Ovary (tissue), 3 donors: ENCODE data around the gene PWP2.
"Not testable (repeated sequence)": the region's sequence is repeated elsewhere in the genome, so short reads cannot be mapped to it uniquely, and the experiment has no call there.

ENCODE experiments used
- EP300 ChIP-seq: sonication (generic); formaldehyde crosslinking; IDR thresholded peaks from one replicate; pipeline ENCODE4 v1.6.1; 2017; ENCODE audit warnings: antibody characterized with exemption
- POLR2A ChIP-seq: fragments of 450-650 bp; IDR thresholded peaks from one replicate; pipeline ENCODE4 v1.6.1; 2017; ENCODE audit warnings: antibody characterized with exemption, mild to moderate bottlenecking, moderate library complexity
- TF ChIP-seq, protein P1 (sequence below), 3 donors: fragments of 450-650 bp in 2 of 3; fragments of 200-600 bp in 1 of 3; IDR thresholded peaks; one replicate each; pipeline versions ENCODE4 v1.5.1 to v1.8.0; 2016 to 2022; ENCODE audit warnings: antibody characterized with exemption in 3 of 3, mild to moderate bottlenecking in 1 of 3
- donor health status: DM: no; HTN: no; CAD: no.

DNA sequence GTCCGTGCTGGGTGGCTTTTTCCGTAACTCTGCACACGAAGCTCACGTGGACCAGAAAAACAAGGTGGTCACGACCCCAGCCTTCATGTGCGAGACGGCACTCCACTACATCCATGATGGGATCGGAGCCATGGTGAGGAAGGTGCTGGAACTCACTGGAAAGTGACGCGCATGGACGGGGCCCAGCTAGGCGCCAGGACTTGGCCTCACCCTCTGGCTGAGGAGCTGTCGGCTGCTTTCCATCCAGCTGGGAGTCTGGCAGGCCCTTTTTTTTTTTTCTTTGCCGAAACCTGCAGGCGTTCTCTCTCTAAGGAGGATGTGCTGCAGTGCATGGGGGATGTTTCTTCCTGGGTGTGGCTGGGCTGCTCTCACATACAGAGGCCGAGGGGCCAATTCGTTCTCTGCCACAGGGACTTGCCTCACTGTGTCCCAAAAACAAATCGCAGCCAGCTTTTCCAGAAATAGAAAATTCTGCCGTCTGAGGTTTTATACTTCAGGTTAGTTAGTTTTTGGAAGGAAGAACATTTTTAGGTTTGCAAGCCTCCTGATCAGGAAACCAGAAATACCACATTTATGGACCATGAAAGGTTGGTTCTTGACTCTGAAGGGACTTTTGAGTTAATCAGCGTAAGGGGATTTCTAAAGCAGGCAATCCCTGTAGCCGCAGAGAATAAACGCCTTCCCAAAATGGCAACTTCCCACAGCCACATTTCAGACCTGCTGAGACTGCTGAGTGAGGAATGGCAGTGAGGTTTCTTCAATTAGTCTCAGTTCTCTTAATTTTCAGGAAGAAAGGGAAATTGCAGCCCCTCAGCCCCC is 37.8 kb downstream of the PWP2 start:
- TF ChIP-seq, protein P1, sequence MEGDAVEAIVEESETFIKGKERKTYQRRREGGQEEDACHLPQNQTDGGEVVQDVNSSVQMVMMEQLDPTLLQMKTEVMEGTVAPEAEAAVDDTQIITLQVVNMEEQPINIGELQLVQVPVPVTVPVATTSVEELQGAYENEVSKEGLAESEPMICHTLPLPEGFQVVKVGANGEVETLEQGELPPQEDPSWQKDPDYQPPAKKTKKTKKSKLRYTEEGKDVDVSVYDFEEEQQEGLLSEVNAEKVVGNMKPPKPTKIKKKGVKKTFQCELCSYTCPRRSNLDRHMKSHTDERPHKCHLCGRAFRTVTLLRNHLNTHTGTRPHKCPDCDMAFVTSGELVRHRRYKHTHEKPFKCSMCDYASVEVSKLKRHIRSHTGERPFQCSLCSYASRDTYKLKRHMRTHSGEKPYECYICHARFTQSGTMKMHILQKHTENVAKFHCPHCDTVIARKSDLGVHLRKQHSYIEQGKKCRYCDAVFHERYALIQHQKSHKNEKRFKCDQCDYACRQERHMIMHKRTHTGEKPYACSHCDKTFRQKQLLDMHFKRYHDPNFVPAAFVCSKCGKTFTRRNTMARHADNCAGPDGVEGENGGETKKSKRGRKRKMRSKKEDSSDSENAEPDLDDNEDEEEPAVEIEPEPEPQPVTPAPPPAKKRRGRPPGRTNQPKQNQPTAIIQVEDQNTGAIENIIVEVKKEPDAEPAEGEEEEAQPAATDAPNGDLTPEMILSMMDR (IDR thresholded peaks at IDR 0.05): not testable (repeated sequence)
- TF ChIP-seq POLR2A, EP300: not testable (repeated sequence)
